Gastrocnemius medialis (tissue), 4 donors: Measurements from ENCODE around the gene MAML3. TPM values are rescaled to one million over a fixed set of nuclear protein-coding genes. Genes with fewer than 3 reads are reported as not detected.

Experiments used
- ATAC-seq, 2 donors: fragments of 150-250 bp; one replicate each; pipeline ENCODE4 v1.9.1; 2016
- DNase-seq, 2 donors: peaks; one replicate each; pipeline ENCODE4 v3.0.0-alpha.2; 2019
- H3K27ac ChIP-seq, 4 donors: fragments of 200-600 bp; sonication (generic); 1 replicate in 1 of 4; 2 replicates in 3 of 4; pipeline ENCODE4 v1.5.1; 2016 to 2018; ENCODE audit warnings: mild to moderate bottlenecking in 2 of 4, moderate library complexity in 1 of 4
- H3K27me3 ChIP-seq, 3 donors: fragments of 200-600 bp; sonication (generic) in 2 of 3; 1 replicate in 1 of 3; 2 replicates in 2 of 3; pipeline versions ENCODE4 v1.5.1 to v1.6.0; 2016 to 2019; ENCODE audit warnings: mild to moderate bottlenecking in 1 of 3, moderate library complexity in 1 of 3
- H3K36me3 ChIP-seq, 2 donors: fragments of 200-600 bp; sonication (generic) in 1 of 2; one replicate each; pipeline ENCODE4 v1.5.1; 2017 to 2018
- H3K4me1 ChIP-seq, 2 donors: fragments of 200-600 bp; sonication (generic) in 1 of 2; one replicate each; pipeline ENCODE4 v1.5.1; 2016 to 2017; ENCODE audit warnings: mild to moderate bottlenecking in 2 of 2
- H3K4me3 ChIP-seq, 4 donors: fragments of 200-600 bp; sonication (generic) in 3 of 4; 1 replicate in 1 of 4; 2 replicates in 3 of 4; pipeline ENCODE4 v1.5.1; 2016 to 2019; ENCODE audit warnings: mild to moderate bottlenecking in 2 of 4
- H3K9me3 ChIP-seq, 3 donors: fragments of 200-600 bp; sonication (generic) in 2 of 3; 1 replicate in 1 of 3; 2 replicates in 2 of 3; pipeline ENCODE4 v1.5.1; 2016 to 2019
- POLR2A ChIP-seq, 2 donors: fragments of 450-650 bp; IDR thresholded peaks; one replicate each; pipeline ENCODE4 v1.6.1; 2017; ENCODE audit warnings: antibody characterized with exemption in 2 of 2, mild to moderate bottlenecking in 2 of 2, moderate library complexity in 2 of 2
- in situ Hi-C, 4 donors: fragments of 200-750 bp; cut with MboI; loops; one replicate each; pipeline versions ENCODE4 v1.15.0 to v1.8.0; 2017; ENCODE audit warnings: low sequenced_read_pairs in 4 of 4
- intact Hi-C: fragments of 100-400 bp; cut with DNase I; formaldehyde crosslinking; loops from one replicate; pipeline ENCODE4 v1.15.1; 2023; ENCODE audit warnings: low total_unique reads
- total RNA-seq, 4 donors: library from RNA; depleted of rRNA; stranded (reverse); fragments of >200 nt; gene quantifications; one replicate each; pipeline versions ENCODE4 v1.1.0 to v1.2.3, GENCODE V29; 2016
- TF ChIP-seq, protein P1 (sequence below), 5 experiments: fragments of 450-650 bp in 3 of 5; fragments of 200-600 bp in 2 of 5; sonication (generic) in 2 of 5; IDR thresholded peaks in 4 of 5; conservative IDR thresholded peaks in 1 of 5; 1 replicate in 4 of 5; 2 replicates in 1 of 5; pipeline ENCODE4 v1.5.1; 2016 to 2019; ENCODE audit warnings: antibody characterized with exemption in 5 of 5, mild to moderate bottlenecking in 3 of 5, moderate library complexity in 3 of 5

The MAML3 gene
- total RNA-seq, 4 donors from 2014 or later, result 0.98 to 1.5 (median 1.4) TPM

DNA sequence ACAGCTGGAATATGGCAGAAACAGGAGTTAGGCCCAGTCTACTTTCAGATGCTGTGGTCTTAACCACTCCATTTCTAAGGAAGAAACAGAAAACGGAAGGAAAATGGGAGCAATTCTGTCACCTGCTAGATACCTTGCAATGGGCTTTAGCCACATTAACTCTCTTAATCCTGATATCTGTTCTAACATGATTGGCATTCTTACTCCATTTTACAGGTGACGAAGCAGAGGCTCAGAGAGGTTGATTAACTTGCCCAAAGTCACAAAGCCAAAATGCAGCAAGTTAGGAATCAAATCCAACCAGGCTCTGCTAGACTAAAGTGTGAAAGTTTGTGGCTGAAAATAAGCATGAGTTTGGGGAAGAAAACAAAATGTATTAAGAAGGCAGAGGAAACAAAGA is 196.9 kb downstream of the MAML3 start:
- ATAC-seq, result no peak
- TF ChIP-seq POLR2A (IDR thresholded peaks at IDR 0.05), result no peak
- TF ChIP-seq, protein P1, sequence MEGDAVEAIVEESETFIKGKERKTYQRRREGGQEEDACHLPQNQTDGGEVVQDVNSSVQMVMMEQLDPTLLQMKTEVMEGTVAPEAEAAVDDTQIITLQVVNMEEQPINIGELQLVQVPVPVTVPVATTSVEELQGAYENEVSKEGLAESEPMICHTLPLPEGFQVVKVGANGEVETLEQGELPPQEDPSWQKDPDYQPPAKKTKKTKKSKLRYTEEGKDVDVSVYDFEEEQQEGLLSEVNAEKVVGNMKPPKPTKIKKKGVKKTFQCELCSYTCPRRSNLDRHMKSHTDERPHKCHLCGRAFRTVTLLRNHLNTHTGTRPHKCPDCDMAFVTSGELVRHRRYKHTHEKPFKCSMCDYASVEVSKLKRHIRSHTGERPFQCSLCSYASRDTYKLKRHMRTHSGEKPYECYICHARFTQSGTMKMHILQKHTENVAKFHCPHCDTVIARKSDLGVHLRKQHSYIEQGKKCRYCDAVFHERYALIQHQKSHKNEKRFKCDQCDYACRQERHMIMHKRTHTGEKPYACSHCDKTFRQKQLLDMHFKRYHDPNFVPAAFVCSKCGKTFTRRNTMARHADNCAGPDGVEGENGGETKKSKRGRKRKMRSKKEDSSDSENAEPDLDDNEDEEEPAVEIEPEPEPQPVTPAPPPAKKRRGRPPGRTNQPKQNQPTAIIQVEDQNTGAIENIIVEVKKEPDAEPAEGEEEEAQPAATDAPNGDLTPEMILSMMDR (IDR thresholded peaks at IDR 0.05 in 4 of 5, conservative IDR thresholded peaks at IDR 0.05 in 1 of 5), result no peak
- Histone ChIP-seq H3K9me3 (no peaks in the 10 kb centered on the region), H3K4me3 (no peak overlapping the region), H3K4me1 (peaks cover 0 to 7% of the 10 kb centered on the region in 2 donors), H3K27me3 (no peaks in the 10 kb centered on the region), H3K27ac (no peak overlapping the region), H3K36me3 (no peaks in the 10 kb centered on the region)
- in situ Hi-C loops (no loop called here), intact Hi-C loops (no loop called here)
- no peak for DNase-seq

DNA sequence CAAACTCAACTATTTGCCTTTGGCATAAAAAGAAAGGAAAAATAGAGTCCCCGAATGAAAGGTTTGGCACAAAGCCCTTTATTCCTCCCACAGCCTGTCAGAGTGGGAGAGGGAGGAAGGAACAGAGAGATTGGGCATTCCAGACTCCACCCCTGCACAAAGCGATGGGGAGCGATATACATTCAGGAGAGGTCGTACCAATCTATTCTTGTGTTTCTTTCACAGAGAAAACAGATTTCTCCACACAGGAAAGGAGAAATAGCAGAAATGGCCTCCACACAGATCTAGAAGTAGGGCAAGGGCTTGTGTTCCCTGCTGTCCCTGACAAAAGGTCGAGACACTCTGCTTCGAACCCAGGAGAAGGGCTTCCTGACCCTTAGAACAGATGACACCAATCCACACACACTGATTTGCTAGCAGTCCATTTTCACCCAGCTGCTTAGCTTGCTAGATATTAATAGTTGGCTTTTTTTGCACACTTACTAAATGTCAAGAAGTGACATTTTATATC is 197.4 kb downstream of the MAML3 start:
- intact Hi-C loops, result no loop called here
- in situ Hi-C loops, result no loop called here
- Histone ChIP-seq H3K27ac (no peak overlapping the region), H3K9me3 (no peaks in the 10 kb centered on the region), H3K27me3 (no peaks in the 10 kb centered on the region), H3K36me3 (no peaks in the 10 kb centered on the region), H3K4me3 (no peak overlapping the region), H3K4me1 (peaks cover 0 to 7% of the 10 kb centered on the region in 2 donors)
- ATAC-seq, result no peak
- DNase-seq, result no peak
- TF ChIP-seq, protein P1 (IDR thresholded peaks at IDR 0.05 in 4 of 5, conservative IDR thresholded peaks at IDR 0.05 in 1 of 5), result no peak
- TF ChIP-seq POLR2A (IDR thresholded peaks at IDR 0.05), result no peak

DNA sequence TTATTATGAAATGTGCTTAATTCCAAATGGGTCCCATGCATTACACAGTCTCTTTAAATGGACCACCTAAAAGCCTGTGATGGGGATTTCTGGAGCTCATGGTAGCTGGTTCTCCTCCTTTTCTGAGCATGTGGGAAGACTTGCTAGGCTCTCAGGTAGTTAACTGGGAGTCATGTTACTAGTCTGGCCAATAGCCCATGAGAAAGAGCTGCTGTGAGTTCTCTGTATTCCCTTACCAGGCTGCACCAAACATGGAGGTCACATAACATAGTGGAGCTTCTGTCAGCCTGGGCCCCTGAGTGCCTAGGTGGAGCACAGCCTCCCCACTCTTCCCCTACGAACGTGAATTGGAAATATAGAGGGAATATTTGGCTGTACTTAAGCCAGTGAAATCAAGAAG is 198.4 kb downstream of the MAML3 start:
- H3K27ac ChIP-seq, result no peak overlapping the region
- ATAC-seq, result no peak
- no peaks in the 10 kb centered on the region for H3K27me3 ChIP-seq
- intact Hi-C loops, result no loop called here
- in situ Hi-C loops, result no loop called here
- DNase-seq, result no peak
- TF ChIP-seq, protein P1 (IDR thresholded peaks at IDR 0.05 in 4 of 5, conservative IDR thresholded peaks at IDR 0.05 in 1 of 5), result no peak
- TF ChIP-seq POLR2A (IDR thresholded peaks at IDR 0.05), result no peak
- no peak overlapping the region for H3K4me3 ChIP-seq
- no peaks in the 10 kb centered on the region for H3K9me3 ChIP-seq
- H3K36me3 ChIP-seq, result no peaks in the 10 kb centered on the region
- H3K4me1 ChIP-seq, result peaks cover 0 to 7% of the 10 kb centered on the region in 2 donors

DNA sequence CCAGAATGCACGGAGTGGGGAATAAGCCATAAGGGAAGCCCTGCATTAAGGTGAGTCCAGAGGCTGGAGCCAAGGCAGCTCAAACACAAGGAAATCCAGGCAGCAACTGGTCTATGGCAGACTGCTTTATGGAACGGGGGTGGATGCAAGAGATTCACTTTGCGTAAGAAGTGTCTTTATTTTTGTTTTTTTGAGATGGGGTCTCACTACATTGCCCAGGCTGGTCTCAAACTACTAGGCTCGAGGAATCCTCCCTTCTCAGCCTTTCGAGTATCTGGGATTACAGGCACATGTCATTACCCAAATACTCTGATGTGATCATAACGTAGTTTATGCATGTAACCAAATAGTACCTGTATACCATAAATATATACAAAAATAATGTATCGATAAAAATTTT is 199.5 kb downstream of the MAML3 start:
- H3K9me3 ChIP-seq, result no peaks in the 10 kb centered on the region
- no peaks in the 10 kb centered on the region for H3K36me3 ChIP-seq
- TF ChIP-seq, protein P1 (IDR thresholded peaks at IDR 0.05 in 4 of 5, conservative IDR thresholded peaks at IDR 0.05 in 1 of 5), result no peak
- TF ChIP-seq POLR2A (IDR thresholded peaks at IDR 0.05), result no peak
- intact Hi-C loops, result no loop called here
- no peak for DNase-seq
- peaks cover 0 to 7% of the 10 kb centered on the region in 2 donors for H3K4me1 ChIP-seq
- ATAC-seq, result no peak
- no peak overlapping the region for H3K27ac ChIP-seq
- no peak overlapping the region for H3K4me3 ChIP-seq
- in situ Hi-C loops, result no loop called here
- no peaks in the 10 kb centered on the region for H3K27me3 ChIP-seq

DNA sequence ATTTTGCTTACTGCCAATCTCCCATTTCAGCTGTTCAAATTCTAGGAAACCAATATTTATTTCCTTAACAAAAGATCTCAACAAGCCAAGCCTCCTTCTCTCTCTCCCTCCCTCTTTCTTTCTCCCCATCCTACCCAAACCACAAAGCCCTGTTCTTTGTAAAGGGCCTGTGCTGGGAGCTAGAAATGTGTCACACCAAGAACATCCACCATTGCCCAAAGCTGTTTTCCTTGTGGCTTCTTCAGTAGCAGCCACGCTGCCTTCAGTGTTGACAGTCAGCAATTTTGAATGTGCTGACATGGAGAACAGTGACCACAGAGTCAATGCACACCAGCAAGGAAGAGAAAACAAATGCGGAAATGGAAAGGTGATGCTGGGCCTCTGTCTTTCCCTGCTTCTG is 203.0 kb downstream of the MAML3 start:
- intact Hi-C loops, result no loop called here
- no peak overlapping the region for H3K4me3 ChIP-seq
- H3K27me3 ChIP-seq, result no peaks in the 10 kb centered on the region
- H3K36me3 ChIP-seq, result no peaks in the 10 kb centered on the region
- no peak overlapping the region for H3K27ac ChIP-seq
- DNase-seq (no peak), ATAC-seq (no peak)
- H3K9me3 ChIP-seq, result no peaks in the 10 kb centered on the region
- H3K4me1 ChIP-seq, result peaks cover 4 to 13% of the 10 kb centered on the region in 2 donors
- TF ChIP-seq POLR2A (IDR thresholded peaks at IDR 0.05), result no peak
- TF ChIP-seq, protein P1 (IDR thresholded peaks at IDR 0.05 in 4 of 5, conservative IDR thresholded peaks at IDR 0.05 in 1 of 5), result no peak
- in situ Hi-C loops, result no loop called here
